Neural progenitor cell (in vitro differentiated cells): ENCODE measurements around the gene DVL1.

Experiments
- EZH2 ChIP-seq: fragments of 200-600 bp; sonication (generic); IDR thresholded peaks from 2 replicates; pipeline ENCODE4 v1.6.1; 2017; ENCODE audit warnings: antibody characterized with exemption, mild to moderate bottlenecking, moderate library complexity
- EZH2phosphoT487 ChIP-seq: fragments of 200-600 bp; sonication (generic); IDR thresholded peaks from 2 replicates; pipeline ENCODE4 v1.6.1; 2017; ENCODE audit warnings: antibody characterized with exemption
- TF ChIP-seq, protein P1 (sequence below): fragments of 200-600 bp; sonication (generic); IDR thresholded peaks from 2 replicates; pipeline ENCODE4 v1.5.1; 2017; ENCODE audit warnings: antibody characterized with exemption, mild to moderate bottlenecking

DNA sequence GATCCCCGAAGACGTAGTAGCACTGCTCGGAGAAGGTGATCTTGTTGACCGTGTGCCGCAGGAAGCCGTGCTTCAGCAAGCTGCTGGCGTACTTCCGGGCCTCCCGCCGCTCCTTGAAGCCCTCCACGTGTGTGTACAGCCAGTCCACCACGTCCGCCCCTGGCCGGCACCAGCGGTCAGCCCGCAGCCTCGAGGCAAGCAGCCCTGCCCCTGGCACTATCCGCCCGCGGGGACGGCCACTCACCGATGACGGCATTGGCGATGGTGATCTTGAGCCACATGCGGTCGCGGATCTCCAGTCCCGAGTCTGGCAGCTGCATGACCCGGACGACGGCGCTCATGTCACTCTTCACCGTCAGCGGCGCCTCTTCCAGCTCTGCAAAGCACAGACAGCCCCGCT, 10.9 kb downstream of the DVL1 start:
- TF ChIP-seq, protein P1, sequence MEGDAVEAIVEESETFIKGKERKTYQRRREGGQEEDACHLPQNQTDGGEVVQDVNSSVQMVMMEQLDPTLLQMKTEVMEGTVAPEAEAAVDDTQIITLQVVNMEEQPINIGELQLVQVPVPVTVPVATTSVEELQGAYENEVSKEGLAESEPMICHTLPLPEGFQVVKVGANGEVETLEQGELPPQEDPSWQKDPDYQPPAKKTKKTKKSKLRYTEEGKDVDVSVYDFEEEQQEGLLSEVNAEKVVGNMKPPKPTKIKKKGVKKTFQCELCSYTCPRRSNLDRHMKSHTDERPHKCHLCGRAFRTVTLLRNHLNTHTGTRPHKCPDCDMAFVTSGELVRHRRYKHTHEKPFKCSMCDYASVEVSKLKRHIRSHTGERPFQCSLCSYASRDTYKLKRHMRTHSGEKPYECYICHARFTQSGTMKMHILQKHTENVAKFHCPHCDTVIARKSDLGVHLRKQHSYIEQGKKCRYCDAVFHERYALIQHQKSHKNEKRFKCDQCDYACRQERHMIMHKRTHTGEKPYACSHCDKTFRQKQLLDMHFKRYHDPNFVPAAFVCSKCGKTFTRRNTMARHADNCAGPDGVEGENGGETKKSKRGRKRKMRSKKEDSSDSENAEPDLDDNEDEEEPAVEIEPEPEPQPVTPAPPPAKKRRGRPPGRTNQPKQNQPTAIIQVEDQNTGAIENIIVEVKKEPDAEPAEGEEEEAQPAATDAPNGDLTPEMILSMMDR: no peak
- TF ChIP-seq EZH2phosphoT487 (no peak), EZH2 (no peak)
